ENCODE measurements around the gene RNF222. TPM values are rescaled to one million over a fixed set of nuclear protein-coding genes. Genes with fewer than 3 reads are reported as not detected.

Gene RNF222
- total RNA-seq (2014; rRNA removed; shearing (Covaris generic)) (not detected in 2 replicates), polyA plus RNA-seq (2016; fragmentation: Nextera tagmentation; extraction: Ambion mirVana) (not detected in 2 replicates)

- no peak within 1 kb of the TSS for H3K4me3 ChIP-seq
- in situ Hi-C loops (cut with MboI), result no loop called here
- no peak for TF ChIP-seq EZH2 (IDR thresholded peaks at IDR 0.05; ENCODE audit: insufficient read depth, poor library complexity, severe bottlenecking)
- no peak for TF ChIP-seq EZH2phosphoT487 (IDR thresholded peaks at IDR 0.05; ENCODE audit: insufficient read depth, low read depth)
- no peaks in the 10 kb centered on the region for H3K9me3 ChIP-seq (ENCODE audit: low read depth)
- DNase-seq, result no peak
- no peaks in the 10 kb centered on the region for H3F3A ChIP-seq (ENCODE audit: insufficient read depth)
- no peaks in the 10 kb centered on the region for H3K4me1 ChIP-seq (ENCODE audit: insufficient read depth)
- H3K36me3 ChIP-seq (ENCODE audit: low read depth), result no peaks in the 10 kb centered on the region
- H4K20me1 ChIP-seq (ENCODE audit: insufficient read depth), result no peaks in the 10 kb centered on the region
- no peaks in the 10 kb centered on the region for H3K79me2 ChIP-seq (ENCODE audit: insufficient read depth)
- no peak within 1 kb of the TSS for H2AFZ ChIP-seq
- H3K27ac ChIP-seq, result no peak within 1 kb of the TSS
- 48 to 50% methylated on average over 13 of the region's 13 CpGs for WGBS, 2 experiments (ENCODE audit: low coverage in 1 of 2, low lambda C conversion rate in 2 of 2, missing lambda C conversion rate in 2 of 2)
- peaks cover 13% of the 10 kb centered on the region; the same call in 1 of the 2 replicates for H3K27me3 ChIP-seq (replicated peaks; ENCODE audit: insufficient read depth)
- H3K9ac ChIP-seq, result no peak within 1 kb of the TSS
- H3K4me2 ChIP-seq (ENCODE audit: unreplicated experiment), result no peak within 1 kb of the TSS
- H3K9me2 ChIP-seq (ENCODE audit: insufficient read depth), result no peaks in the 10 kb centered on the region
These were observed at the start of gene RNF222 for GRCh38 chr17:8397636-8398035. Gene RNF222, minus strand, starts transcription at chr17:8397827. Its CDS starts 4,366 bp downstream, at chr17:8393461.

DNA sequence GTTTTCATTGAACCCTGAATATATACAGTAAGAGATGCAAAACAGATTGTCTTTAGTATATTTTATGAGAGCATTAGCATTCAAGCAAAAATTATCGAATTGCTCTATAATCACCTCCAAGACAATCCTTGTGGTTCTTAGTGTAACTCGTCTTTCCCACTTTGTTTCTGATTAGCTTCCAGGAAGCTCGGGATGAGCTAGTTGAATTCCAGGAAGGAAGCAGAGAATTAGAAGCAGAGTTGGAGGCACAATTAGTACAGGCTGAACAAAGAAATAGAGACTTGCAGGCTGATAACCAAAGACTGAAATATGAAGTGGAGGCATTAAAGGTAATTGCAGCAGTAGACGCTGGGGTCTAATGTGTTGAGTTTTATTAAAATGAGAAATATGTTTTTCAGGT lies 47.9 kb upstream of the RNF222 start:
- Histone ChIP-seq H3K4me2 (ENCODE audit: unreplicated experiment) (no peak overlapping the region), H2AFZ (no peak overlapping the region), H3F3A (ENCODE audit: insufficient read depth) (peaks cover 29% of the 10 kb centered on the region; the same call in 1 of the 2 replicates), H3K9me2 (ENCODE audit: insufficient read depth) (no peaks in the 10 kb centered on the region), H4K20me1 (ENCODE audit: insufficient read depth) (peaks cover 16% of the 10 kb centered on the region), H3K27ac (no peak overlapping the region), H3K9ac (0 out of 2 replicates have a peak overlapping the region, but pooled peaks have one; percentile 8), H3K9me3 (ENCODE audit: low read depth) (no peaks in the 10 kb centered on the region), H3K4me3 (no peak overlapping the region), H3K79me2 (ENCODE audit: insufficient read depth) (peaks cover 100% of the 10 kb centered on the region), H3K4me1 (ENCODE audit: insufficient read depth) (peaks cover 17% of the 10 kb centered on the region), H3K36me3 (ENCODE audit: low read depth) (peaks cover 62% of the 10 kb centered on the region), H3K27me3 (replicated peaks; ENCODE audit: insufficient read depth) (no peaks in the 10 kb centered on the region)
- in situ Hi-C loops (cut with MboI), result no loop called here
- WGBS, 2 experiments (ENCODE audit: low coverage in 1 of 2, low lambda C conversion rate in 2 of 2, missing lambda C conversion rate in 2 of 2), result 9 to 16% methylated on average over 4 of the region's 4 CpGs
- TF ChIP-seq EZH2 (IDR thresholded peaks at IDR 0.05; ENCODE audit: insufficient read depth, poor library complexity, severe bottlenecking) (no peak), EZH2phosphoT487 (IDR thresholded peaks at IDR 0.05; ENCODE audit: insufficient read depth, low read depth) (no peak)
- DNase-seq, result no peak

- Histone ChIP-seq H3K27me3 (replicated peaks; ENCODE audit: insufficient read depth) (no peaks in the 10 kb centered on the region), H3F3A (ENCODE audit: insufficient read depth) (peaks cover 35% of the 10 kb centered on the region; the same call in 1 of the 2 replicates), H3K4me1 (ENCODE audit: insufficient read depth) (peaks cover 18% of the 10 kb centered on the region), H4K20me1 (ENCODE audit: insufficient read depth) (peaks cover 21% of the 10 kb centered on the region), H3K4me3 (no peak overlapping the region), H3K9ac (no peak overlapping the region), H3K27ac (no peak overlapping the region), H2AFZ (no peak overlapping the region), H3K36me3 (ENCODE audit: low read depth) (peaks cover 63% of the 10 kb centered on the region), H3K9me3 (ENCODE audit: low read depth) (no peaks in the 10 kb centered on the region), H3K4me2 (ENCODE audit: unreplicated experiment) (no peak overlapping the region), H3K79me2 (ENCODE audit: insufficient read depth) (peaks cover 100% of the 10 kb centered on the region), H3K9me2 (ENCODE audit: insufficient read depth) (no peaks in the 10 kb centered on the region)
- DNase-seq, result no peak
- TF ChIP-seq EZH2 (IDR thresholded peaks at IDR 0.05; ENCODE audit: insufficient read depth, poor library complexity, severe bottlenecking), result no peak
- TF ChIP-seq EZH2phosphoT487 (IDR thresholded peaks at IDR 0.05; ENCODE audit: insufficient read depth, low read depth), result no peak
- in situ Hi-C loops (cut with MboI), result no loop called here
- WGBS, 2 experiments (ENCODE audit: low coverage in 1 of 2, low lambda C conversion rate in 2 of 2, missing lambda C conversion rate in 2 of 2), result 64 to 70% methylated on average over 4 of the region's 4 CpGs
These were observed 46.9 kb upstream of the RNF222 start for GRCh38 chr17:8444494-8444893.

DNA sequence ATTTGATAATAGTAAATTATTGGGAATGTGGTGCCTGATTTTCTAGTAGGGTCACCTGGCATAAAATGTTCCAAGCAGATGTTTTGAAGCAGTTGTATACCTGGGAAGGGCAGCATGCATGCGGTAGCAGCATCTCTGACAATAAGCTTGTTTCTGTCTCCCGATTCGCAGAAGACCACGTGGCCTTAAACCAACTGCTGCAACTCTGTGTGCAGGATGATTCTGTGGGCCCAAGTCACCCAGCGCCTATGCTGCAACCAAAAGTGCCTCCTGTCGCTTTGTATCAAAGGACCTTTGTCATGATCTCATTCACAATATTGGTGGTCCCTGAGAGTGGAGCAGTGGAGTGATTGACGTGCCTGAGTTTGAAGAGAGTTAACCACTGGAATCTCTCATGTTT lies 46.1 kb upstream of the RNF222 start:
- H3K4me3 ChIP-seq, result no peak overlapping the region
- peaks cover 23% of the 10 kb centered on the region for H4K20me1 ChIP-seq (ENCODE audit: insufficient read depth)
- H3K36me3 ChIP-seq (ENCODE audit: low read depth), result peaks cover 58% of the 10 kb centered on the region

More for the DNA sequence above, 46.1 kb upstream of the RNF222 start:
- Histone ChIP-seq H3F3A (ENCODE audit: insufficient read depth) (peaks cover 31% of the 10 kb centered on the region; the same call in 1 of the 2 replicates), H3K79me2 (ENCODE audit: insufficient read depth) (peaks cover 100% of the 10 kb centered on the region), H3K9me3 (ENCODE audit: low read depth) (no peaks in the 10 kb centered on the region), H3K27ac (no peak overlapping the region), H3K27me3 (replicated peaks; ENCODE audit: insufficient read depth) (no peaks in the 10 kb centered on the region), H2AFZ (no peak overlapping the region), H3K4me2 (ENCODE audit: unreplicated experiment) (no peak overlapping the region), H3K4me1 (ENCODE audit: insufficient read depth) (peaks cover 18% of the 10 kb centered on the region), H3K9ac (no peak overlapping the region), H3K9me2 (ENCODE audit: insufficient read depth) (no peaks in the 10 kb centered on the region)
- DNase-seq, result no peak
- in situ Hi-C loops (cut with MboI), result no loop called here
- no peak for TF ChIP-seq EZH2 (IDR thresholded peaks at IDR 0.05; ENCODE audit: insufficient read depth, poor library complexity, severe bottlenecking)
- TF ChIP-seq EZH2phosphoT487 (IDR thresholded peaks at IDR 0.05; ENCODE audit: insufficient read depth, low read depth), result no peak
- WGBS, 2 experiments (ENCODE audit: low coverage in 1 of 2, low lambda C conversion rate in 2 of 2, missing lambda C conversion rate in 2 of 2), result 84% methylated on average over 7 of the region's 7 CpGs
